GM18507 (cell line): ENCODE measurements around the gene FRMD3.

Experiments used
- DNase-seq: peaks from one replicate; pipeline ENCODE4 v3.0.0; 2011; ENCODE audit warnings: low read depth; ENCODE audit not compliant: insufficient read length; ENCODE audit errors: extremely low spot score
- FAIRE-seq: peaks from 2 replicates; lab custom pipeline; 2011; peaks lifted over from hg19 to GRCh38; lab: Jason Lieb, UNC

FRMD3 gene

GRCh38 chr9:83477120-83477519, 61.1 kb downstream of the FRMD3 start:
- DNase-seq (no peak), FAIRE-seq (no peak)

GRCh38 chr9:83476513-83476912, 61.7 kb downstream of the FRMD3 start:
- DNase-seq (no peak), FAIRE-seq (no peak)

- DNase-seq (no peak), FAIRE-seq (no peak)
Observed at GRCh38 chr9:83475741-83476140, 62.5 kb downstream of the FRMD3 start.

GRCh38 chr9:83474631-83475030, 63.6 kb downstream of the FRMD3 start:
- FAIRE-seq = no peak

GRCh38 chr9:83473488-83473971, 64.7 kb downstream of the FRMD3 start:
- DNase-seq (no peak), FAIRE-seq (peak; percentile 95)

More at GRCh38 chr9:83474631-83475030, 63.6 kb downstream of the FRMD3 start:
- DNase-seq = no peak

GRCh38 chr9:83472764-83473163, 65.4 kb downstream of the FRMD3 start:
- FAIRE-seq = no peak
- no peak for DNase-seq

- no peak for DNase-seq
- no peak for FAIRE-seq
Observed at GRCh38 chr9:83472221-83472665, 66.0 kb downstream of the FRMD3 start.

GRCh38 chr9:83471241-83471640, 67.0 kb downstream of the FRMD3 start:
- FAIRE-seq (no peak), DNase-seq (no peak)

- DNase-seq = no peak
Observed at GRCh38 chr9:83469722-83470121, 68.5 kb downstream of the FRMD3 start.

GRCh38 chr9:83468821-83469220, 69.4 kb downstream of the FRMD3 start:
- no peak for DNase-seq
- FAIRE-seq = no peak

More at GRCh38 chr9:83469722-83470121, 68.5 kb downstream of the FRMD3 start:
- no peak for FAIRE-seq

- no peak for FAIRE-seq
- DNase-seq = no peak
Observed at GRCh38 chr9:83466877-83467276, 71.3 kb downstream of the FRMD3 start.

GRCh38 chr9:83466351-83466750, 71.8 kb downstream of the FRMD3 start:
- DNase-seq (no peak), FAIRE-seq (no peak)

GRCh38 chr9:83459830-83460229, 78.4 kb downstream of the FRMD3 start:
- DNase-seq (no peak), FAIRE-seq (no peak)

GRCh38 chr9:83458530-83458929, 79.7 kb downstream of the FRMD3 start:
- DNase-seq (no peak), FAIRE-seq (no peak)

- DNase-seq (no peak), FAIRE-seq (no peak)
Observed at GRCh38 chr9:83457005-83457404, 81.2 kb downstream of the FRMD3 start.

- no peak for DNase-seq
- no peak for FAIRE-seq
Observed at GRCh38 chr9:83456226-83456625, 82.0 kb downstream of the FRMD3 start.

- FAIRE-seq (no peak), DNase-seq (no peak)
Observed at GRCh38 chr9:83454076-83454475, 84.1 kb downstream of the FRMD3 start.

- FAIRE-seq = no peak
- no peak for DNase-seq
Observed at GRCh38 chr9:83451308-83451707, 86.9 kb downstream of the FRMD3 start.

- FAIRE-seq = no peak
Observed at GRCh38 chr9:83449983-83450382, 88.2 kb downstream of the FRMD3 start.

GRCh38 chr9:83449166-83449565, 89.0 kb downstream of the FRMD3 start:
- DNase-seq (no peak), FAIRE-seq (no peak)

More at GRCh38 chr9:83449983-83450382, 88.2 kb downstream of the FRMD3 start:
- no peak for DNase-seq

- FAIRE-seq (no peak), DNase-seq (no peak)
Observed at GRCh38 chr9:83448626-83449025, 89.6 kb downstream of the FRMD3 start.

- no peak for FAIRE-seq
- DNase-seq = no peak
Observed at GRCh38 chr9:83447351-83447750, 90.8 kb downstream of the FRMD3 start.
